Spleen (tissue), 11 donors: ENCODE results near the gene TANC1. TPM values are rescaled to one million over a fixed set of nuclear protein-coding genes. Genes with fewer than 3 reads are reported as not detected.

ENCODE experiments used
- DNase-seq: peaks from one replicate; pipeline ENCODE4 v3.0.0-alpha.2; 2020
- H3K27ac ChIP-seq, 8 donors: fragments of 200-600 bp; sonication (generic) in 7 of 8; 1 replicate in 4 of 8; 2 replicates in 4 of 8; pipeline versions ENCODE4 v1.5.0 to v1.8.0; 2016 to 2021; ENCODE audit warnings: inconsistent platforms in 4 of 8, mild to moderate bottlenecking in 4 of 8, moderate library complexity in 1 of 8
- H3K27me3 ChIP-seq, 7 donors: fragments of 200-600 bp; sonication (generic) in 6 of 7; replicated peaks in 1 of 7; 1 replicate in 4 of 7; 2 replicates in 3 of 7; pipeline versions ENCODE4 v1.5.0 to v1.8.0; 2016 to 2021; ENCODE audit warnings: inconsistent platforms in 3 of 7, mild to moderate bottlenecking in 1 of 7
- H3K36me3 ChIP-seq, 6 donors: fragments of 200-600 bp; sonication (generic) in 5 of 6; 1 replicate in 4 of 6; 2 replicates in 2 of 6; pipeline versions ENCODE4 v1.5.0 to v1.8.0; 2016 to 2021; ENCODE audit warnings: inconsistent platforms in 2 of 6
- H3K4me1 ChIP-seq, 6 donors: fragments of 200-600 bp; sonication (generic) in 5 of 6; 1 replicate in 3 of 6; 2 replicates in 3 of 6; pipeline versions ENCODE4 v1.5.0 to v1.8.0; 2016 to 2021; ENCODE audit warnings: inconsistent platforms in 3 of 6
- H3K4me3 ChIP-seq, 8 donors: fragments of 200-600 bp; sonication (generic) in 7 of 8; 1 replicate in 4 of 8; 2 replicates in 4 of 8; pipeline versions ENCODE4 v1.5.0 to v1.8.0; 2016 to 2021; ENCODE audit warnings: inconsistent platforms in 4 of 8, mild to moderate bottlenecking in 4 of 8, moderate library complexity in 2 of 8
- H3K9me3 ChIP-seq, 8 donors: fragments of 200-600 bp; sonication (generic) in 7 of 8; 1 replicate in 4 of 8; 2 replicates in 4 of 8; pipeline versions ENCODE4 v1.5.0 to v1.8.0; 2016 to 2021; ENCODE audit warnings: inconsistent platforms in 4 of 8
- CTCF ChIP-seq, 11 experiments: fragments of 200-600 bp in 7 of 11; fragments of 450-650 bp in 4 of 11; sonication (generic) in 4 of 11; IDR thresholded peaks in 8 of 11; conservative IDR thresholded peaks in 3 of 11; 1 replicate in 7 of 11; 2 replicates in 4 of 11; pipeline versions ENCODE4 v1.4.0 to v1.8.0; 2016 to 2021; ENCODE audit warnings: antibody characterized with exemption in 11 of 11, inconsistent platforms in 4 of 11, mild to moderate bottlenecking in 1 of 11
- POLR2A ChIP-seq, 3 donors: fragments of 450-650 bp; IDR thresholded peaks; one replicate each; pipeline ENCODE4 v1.5.1; 2017; ENCODE audit warnings: antibody characterized with exemption in 3 of 3, mild to moderate bottlenecking in 1 of 3
- POLR2AphosphoS5 ChIP-seq, 3 donors: sonication (generic); formaldehyde crosslinking; IDR thresholded peaks; one replicate each; pipeline ENCODE4 v1.5.1; 2017; ENCODE audit warnings: antibody characterized with exemption in 3 of 3
- WGBS, 5 donors: extraction: QIAGEN DNeasy Blood & Tissue Kit in 3 of 5; methylation state at CpG; one replicate each; pipeline versions ENCODE4 v1.1.5 to v1.1.7; 2013 to 2018; 5-methylcytosine and 5-hydroxymethylcytosine counted together
- intact Hi-C: fragments of 100-400 bp; cut with DNase I; formaldehyde crosslinking; loops from one replicate; pipeline ENCODE4 v1.15.0; 2023; ENCODE audit warnings: low total_unique reads
- polyA plus RNA-seq, 3 donors: library from polyadenylated mRNA; stranded (reverse); fragments of 200-250 nt; gene quantifications; one replicate each; pipeline ENCODE4 v1.2.1, GENCODE V29; 2013
- total RNA-seq, 7 donors: library from RNA; depleted of rRNA in 3 of 7; stranded (reverse); fragments of >200 nt in 3 of 7; fragmentation: NEBNext Ultra II Directional in 4 of 7; extraction: Animal tissue kit (Norgen Biotek cat#: 25700) in 4 of 7; gene quantifications; one replicate each; pipeline versions ENCODE4 v1.1.0 to v1.2.1, GENCODE V29; 2016 to 2021
- donor health status: healthy with polysubstance abuse.
- donor health status: DM: no; HTN: no; CAD: no; lungs with moderate emphysema.
- donor health status: DM: no; HTN: no; CAD: no.
- donor health status: Bipolar disorder and iron deficiency.
- donor health status: healthy.
- donor health status: DM: no; HTN: no; CAD: no.
- donor health status: DM: yes; HTN: yes; CAD: no.

Gene TANC1
- total and polyA plus RNA-seq, 10 donors = 3.1 to 28.2 (median 21.7) TPM

GRCh38 chr2:158953926-158954763, 14.3 kb upstream of the TANC1 start:
- 40 to 63% (median 46%) methylated on average over 5 of the region's 5 CpGs for WGBS, 5 donors
- intact Hi-C loops = no loop called here
- no peak for DNase-seq
- no peak overlapping the region for H3K4me3 ChIP-seq
- H3K9me3 ChIP-seq = no peaks in the 10 kb centered on the region
- TF ChIP-seq CTCF (IDR thresholded peaks at IDR 0.05 in 8 of 11, conservative IDR thresholded peaks at IDR 0.05 in 3 of 11) = no peak
- peak in 1 of 3 donors; percentile 29 for TF ChIP-seq POLR2AphosphoS5 (IDR thresholded peaks at IDR 0.05)
- TF ChIP-seq POLR2A (IDR thresholded peaks at IDR 0.05) = no peak
- H3K27me3 ChIP-seq = peaks cover 0 to 6% (median 0%) of the 10 kb centered on the region in 7 donors
- no peak overlapping the region for H3K27ac ChIP-seq
- peaks cover 0 to 14% (median 5%) of the 10 kb centered on the region in 6 donors for H3K4me1 ChIP-seq
- H3K36me3 ChIP-seq = no peaks in the 10 kb centered on the region

DNA sequence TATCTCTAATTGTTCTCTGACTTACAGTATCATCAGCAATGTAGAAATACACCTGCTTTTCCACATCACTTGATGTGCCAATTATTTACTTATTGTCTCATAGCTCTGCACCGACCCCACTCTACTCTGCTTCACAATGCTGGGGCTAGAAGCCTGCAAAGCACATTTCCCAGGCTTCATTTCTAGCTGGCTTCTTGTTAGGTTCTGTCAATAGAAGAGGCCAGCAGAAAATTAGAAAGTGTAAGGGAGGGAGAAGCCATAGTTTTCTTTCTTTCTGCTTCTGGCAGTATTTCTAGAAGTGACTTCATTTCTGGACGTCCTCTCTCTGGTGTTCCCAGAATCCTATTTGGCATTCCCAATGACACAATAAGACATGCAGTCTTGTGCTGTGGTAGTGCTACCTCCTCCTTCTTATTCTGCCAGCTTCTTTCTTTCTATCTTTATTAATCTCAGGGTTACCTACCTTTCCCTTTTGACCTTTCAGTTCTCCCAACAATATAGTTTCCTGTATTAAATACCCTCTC, 12.5 kb upstream of the TANC1 start:
- Histone ChIP-seq H3K27ac (no peak overlapping the region), H3K4me3 (no peak overlapping the region), H3K36me3 (no peaks in the 10 kb centered on the region), H3K9me3 (no peaks in the 10 kb centered on the region), H3K4me1 (peaks cover 0 to 14% (median 5%) of the 10 kb centered on the region in 6 donors), H3K27me3 (peaks cover 0 to 6% (median 0%) of the 10 kb centered on the region in 7 donors)
- TF ChIP-seq CTCF (IDR thresholded peaks at IDR 0.05 in 8 of 11, conservative IDR thresholded peaks at IDR 0.05 in 3 of 11) (no peak), POLR2A (IDR thresholded peaks at IDR 0.05) (no peak), POLR2AphosphoS5 (IDR thresholded peaks at IDR 0.05) (no peak)
- DNase-seq = no peak
- intact Hi-C loops = no loop called here
- 69 to 88% (median 81%) methylated on average over 2 of the region's 2 CpGs for WGBS, 5 donors

DNA sequence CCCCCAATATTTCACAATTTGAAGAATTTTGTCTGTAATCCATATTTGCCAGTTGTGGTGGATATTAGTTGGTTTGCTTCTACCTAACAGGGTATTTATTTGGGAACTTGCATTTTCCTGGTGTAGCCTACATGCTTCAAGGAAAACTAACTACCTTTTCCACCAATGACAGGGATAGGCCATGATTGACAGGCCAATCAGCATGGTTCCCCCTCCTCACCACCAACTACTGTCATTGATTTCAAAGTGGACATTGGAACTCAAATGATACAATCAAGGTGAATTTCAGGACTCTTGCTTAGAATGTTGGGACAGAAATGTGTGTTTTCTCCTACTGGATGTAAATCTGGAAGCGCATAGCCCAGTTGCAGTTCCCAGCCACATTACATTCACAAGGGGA, 10.1 kb upstream of the TANC1 start:
- Histone ChIP-seq H3K27ac (no peak overlapping the region), H3K4me1 (peaks cover 0 to 13% (median 5%) of the 10 kb centered on the region in 6 donors), H3K9me3 (no peaks in the 10 kb centered on the region), H3K36me3 (no peaks in the 10 kb centered on the region), H3K4me3 (no peak overlapping the region), H3K27me3 (peaks cover 0 to 6% (median 0%) of the 10 kb centered on the region in 7 donors)
- whole genome bisulfite sequencing, 5 donors = 90 to 100% (median 100%) methylated on average over 1 of the region's 1 CpG
- no peak for DNase-seq
- TF ChIP-seq POLR2AphosphoS5 (IDR thresholded peaks at IDR 0.05) (no peak), CTCF (IDR thresholded peaks at IDR 0.05 in 8 of 11, conservative IDR thresholded peaks at IDR 0.05 in 3 of 11) (no peak), POLR2A (IDR thresholded peaks at IDR 0.05) (no peak)
- intact Hi-C loops = no loop called here

DNA sequence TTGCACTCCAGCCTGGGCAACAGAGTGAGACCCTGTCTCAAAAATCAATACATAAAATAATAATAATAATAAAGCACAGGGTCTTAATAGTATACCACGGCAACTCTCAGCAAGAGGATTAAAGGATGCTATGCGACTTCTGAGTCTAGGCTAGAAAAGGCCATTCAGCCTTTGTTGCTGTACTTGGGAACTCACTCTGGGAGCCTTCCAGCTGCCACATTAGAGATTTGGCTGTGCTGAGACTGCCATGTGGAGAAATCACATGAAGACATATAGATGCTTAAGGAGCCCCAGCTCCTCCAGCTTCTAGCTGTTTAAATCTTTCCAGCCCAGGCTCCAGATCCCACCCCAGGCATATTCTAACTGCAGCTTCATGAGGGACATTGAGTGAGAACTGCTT, 8.2 kb upstream of the TANC1 start:
- H3K27me3 ChIP-seq = peaks cover 0 to 6% (median 0%) of the 10 kb centered on the region in 7 donors
- H3K27ac ChIP-seq = no peak overlapping the region
- intact Hi-C loops = no loop called here
- no peak for DNase-seq
- no peaks in the 10 kb centered on the region for H3K4me1 ChIP-seq
- no peaks in the 10 kb centered on the region for H3K36me3 ChIP-seq
- no peaks in the 10 kb centered on the region for H3K9me3 ChIP-seq
- TF ChIP-seq POLR2A (IDR thresholded peaks at IDR 0.05) (no peak), CTCF (IDR thresholded peaks at IDR 0.05 in 8 of 11, conservative IDR thresholded peaks at IDR 0.05 in 3 of 11) (no peak), POLR2AphosphoS5 (IDR thresholded peaks at IDR 0.05) (no peak)
- H3K4me3 ChIP-seq = no peak overlapping the region
- 61 to 100% (median 94%) methylated on average over 2 of the region's 2 CpGs for WGBS, 5 donors
